Gastrocnemius medialis (tissue), 4 donors: ENCODE data around the gene LRMDA. TPM values are rescaled to one million over a fixed set of nuclear protein-coding genes. Genes with fewer than 3 reads are reported as not detected.

Experiments used
- ATAC-seq, 2 donors: fragments of 150-250 bp; one replicate each; pipeline ENCODE4 v1.9.1; 2016
- DNase-seq, 2 donors: peaks; one replicate each; pipeline ENCODE4 v3.0.0-alpha.2; 2019
- H3K27ac ChIP-seq, 4 donors: fragments of 200-600 bp; sonication (generic); 1 replicate in 1 of 4; 2 replicates in 3 of 4; pipeline ENCODE4 v1.5.1; 2016 to 2018; ENCODE audit warnings: mild to moderate bottlenecking in 2 of 4, moderate library complexity in 1 of 4
- H3K27me3 ChIP-seq, 3 donors: fragments of 200-600 bp; sonication (generic) in 2 of 3; 1 replicate in 1 of 3; 2 replicates in 2 of 3; pipeline versions ENCODE4 v1.5.1 to v1.6.0; 2016 to 2019; ENCODE audit warnings: mild to moderate bottlenecking in 1 of 3, moderate library complexity in 1 of 3
- H3K36me3 ChIP-seq, 2 donors: fragments of 200-600 bp; sonication (generic) in 1 of 2; one replicate each; pipeline ENCODE4 v1.5.1; 2017 to 2018
- H3K4me1 ChIP-seq, 2 donors: fragments of 200-600 bp; sonication (generic) in 1 of 2; one replicate each; pipeline ENCODE4 v1.5.1; 2016 to 2017; ENCODE audit warnings: mild to moderate bottlenecking in 2 of 2
- H3K4me3 ChIP-seq, 4 donors: fragments of 200-600 bp; sonication (generic) in 3 of 4; 1 replicate in 1 of 4; 2 replicates in 3 of 4; pipeline ENCODE4 v1.5.1; 2016 to 2019; ENCODE audit warnings: mild to moderate bottlenecking in 2 of 4
- H3K9me3 ChIP-seq, 3 donors: fragments of 200-600 bp; sonication (generic) in 2 of 3; 1 replicate in 1 of 3; 2 replicates in 2 of 3; pipeline ENCODE4 v1.5.1; 2016 to 2019
- CTCF ChIP-seq, 5 experiments: fragments of 450-650 bp in 3 of 5; fragments of 200-600 bp in 2 of 5; sonication (generic) in 2 of 5; IDR thresholded peaks in 4 of 5; conservative IDR thresholded peaks in 1 of 5; 1 replicate in 4 of 5; 2 replicates in 1 of 5; pipeline ENCODE4 v1.5.1; 2016 to 2019; ENCODE audit warnings: antibody characterized with exemption in 5 of 5, mild to moderate bottlenecking in 3 of 5, moderate library complexity in 3 of 5
- POLR2A ChIP-seq, 2 donors: fragments of 450-650 bp; IDR thresholded peaks; one replicate each; pipeline ENCODE4 v1.6.1; 2017; ENCODE audit warnings: antibody characterized with exemption in 2 of 2, mild to moderate bottlenecking in 2 of 2, moderate library complexity in 2 of 2
- in situ Hi-C, 4 donors: fragments of 200-750 bp; cut with MboI; loops; one replicate each; pipeline versions ENCODE4 v1.15.0 to v1.8.0; 2017; ENCODE audit warnings: low sequenced_read_pairs in 4 of 4
- intact Hi-C: fragments of 100-400 bp; cut with DNase I; formaldehyde crosslinking; loops from one replicate; pipeline ENCODE4 v1.15.1; 2023; ENCODE audit warnings: low total_unique reads
- total RNA-seq, 4 donors: library from RNA; depleted of rRNA; stranded (reverse); fragments of >200 nt; gene quantifications; one replicate each; pipeline versions ENCODE4 v1.1.0 to v1.2.3, GENCODE V29; 2016

The LRMDA gene
- total RNA-seq, 4 donors from 2014 or later: 0.80 to 4.5 (median 1.4) TPM

DNA sequence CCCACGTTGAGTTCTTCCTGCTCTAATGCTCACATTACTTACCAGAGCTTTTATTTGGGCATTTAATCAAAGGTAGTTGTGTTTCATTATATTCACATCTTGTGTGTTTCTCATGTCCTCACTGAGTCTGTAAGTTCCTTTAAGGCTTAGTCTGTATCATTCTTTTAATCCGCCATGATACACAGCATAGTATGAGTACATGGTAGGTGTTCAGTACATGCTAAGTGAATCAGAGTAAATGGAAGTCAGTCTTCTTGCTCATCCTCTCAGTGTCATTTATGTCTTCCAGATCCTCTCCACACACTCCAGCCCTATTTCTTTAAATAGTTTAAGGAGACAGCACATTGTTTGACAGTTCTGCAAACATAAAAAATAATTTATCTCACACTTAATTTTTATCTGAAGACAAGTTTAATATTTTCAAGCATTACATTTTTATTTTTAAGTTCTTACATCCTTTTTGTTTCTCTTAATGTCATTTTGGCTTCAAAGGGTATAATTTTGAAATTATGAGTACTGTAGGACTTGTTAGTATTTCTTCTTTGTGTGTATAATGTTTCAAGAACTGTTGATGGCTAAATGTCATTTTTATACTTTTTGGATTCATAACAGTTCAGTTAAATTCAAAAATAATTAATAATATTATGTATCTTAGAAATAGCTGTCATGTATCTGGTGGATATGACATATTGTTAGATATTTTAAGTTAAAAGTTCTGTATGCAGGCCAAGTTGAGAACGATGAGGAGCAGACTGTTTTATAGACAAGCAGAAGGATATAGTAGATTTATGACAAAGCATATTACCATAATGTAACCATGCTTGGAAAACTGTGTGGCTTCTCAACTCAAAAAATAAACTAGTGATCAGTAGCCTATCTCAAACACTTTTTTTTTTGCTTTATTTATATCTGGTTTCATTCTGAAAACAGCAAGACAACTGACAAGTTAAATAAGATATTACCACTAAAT is 342.7 kb downstream of the LRMDA start:
- peaks cover 0 to 7% of the 10 kb centered on the region in 2 donors for H3K4me1 ChIP-seq
- H3K27ac ChIP-seq: peak overlapping the region in 1 of 4 donors; percentile 1
- TF ChIP-seq POLR2A (IDR thresholded peaks at IDR 0.05): no peak
- TF ChIP-seq CTCF (IDR thresholded peaks at IDR 0.05 in 4 of 5, conservative IDR thresholded peaks at IDR 0.05 in 1 of 5): no peak
- no peaks in the 10 kb centered on the region for H3K36me3 ChIP-seq
- no peak overlapping the region for H3K4me3 ChIP-seq
- in situ Hi-C loops: no loop called here
- intact Hi-C loops: no loop called here
- ATAC-seq: no peak
- no peak for DNase-seq
- no peaks in the 10 kb centered on the region for H3K9me3 ChIP-seq
- H3K27me3 ChIP-seq: no peaks in the 10 kb centered on the region

DNA sequence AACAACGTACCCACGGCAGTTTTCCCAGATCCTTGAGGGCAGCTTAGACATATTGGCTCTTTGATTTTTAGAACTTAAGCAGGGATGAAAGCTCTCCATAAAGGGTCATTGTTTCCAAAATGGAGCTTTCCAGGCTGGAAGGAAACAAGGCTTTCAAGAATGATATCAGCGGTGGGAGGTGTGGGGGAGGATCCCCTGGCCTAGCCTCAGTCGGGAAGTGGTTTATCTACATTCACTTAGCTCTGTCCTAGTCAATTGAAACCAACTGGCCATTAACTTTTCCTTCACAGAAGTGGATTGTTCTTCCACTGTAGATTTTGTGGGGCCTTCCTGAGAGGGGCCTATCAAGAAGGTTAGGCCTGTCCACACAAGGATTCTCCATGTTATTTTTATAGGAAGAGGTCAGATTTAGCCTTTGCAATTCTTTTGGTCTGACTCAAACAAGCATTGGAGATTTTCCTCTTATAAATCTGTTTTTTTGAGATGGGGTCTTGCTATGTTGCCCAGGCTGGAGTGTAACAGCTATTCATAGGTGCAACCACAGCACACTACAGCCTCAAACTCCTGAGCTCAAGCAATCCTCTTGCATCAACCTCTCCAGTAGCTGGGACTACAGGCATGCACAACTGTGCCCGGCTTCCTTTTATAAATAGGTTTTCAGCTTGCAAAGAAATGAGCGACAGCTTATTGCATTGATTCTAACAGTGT is 343.5 kb downstream of the LRMDA start:
- ATAC-seq (no peak), DNase-seq (no peak)
- H3K4me3 ChIP-seq: no peak overlapping the region
- H3K9me3 ChIP-seq: no peaks in the 10 kb centered on the region
- no peaks in the 10 kb centered on the region for H3K27me3 ChIP-seq
- H3K36me3 ChIP-seq: no peaks in the 10 kb centered on the region
- in situ Hi-C loops (no loop called here), intact Hi-C loops (no loop called here)
- no peak for TF ChIP-seq CTCF (IDR thresholded peaks at IDR 0.05 in 4 of 5, conservative IDR thresholded peaks at IDR 0.05 in 1 of 5)
- TF ChIP-seq POLR2A (IDR thresholded peaks at IDR 0.05): no peak
- no peak overlapping the region for H3K27ac ChIP-seq
- peaks cover 0 to 7% of the 10 kb centered on the region in 2 donors for H3K4me1 ChIP-seq

- Histone ChIP-seq H3K9me3 (no peaks in the 10 kb centered on the region), H3K4me1 (no peaks in the 10 kb centered on the region)
- TF ChIP-seq POLR2A (IDR thresholded peaks at IDR 0.05): no peak
- no peak for TF ChIP-seq CTCF (IDR thresholded peaks at IDR 0.05 in 4 of 5, conservative IDR thresholded peaks at IDR 0.05 in 1 of 5)
These were observed 345.5 kb downstream of the LRMDA start for GRCh38 chr10:75776738-75777504.

GRCh38 chr10:75778665-75779064 is 347.2 kb downstream of the LRMDA start:
- Histone ChIP-seq H3K9me3 (no peaks in the 10 kb centered on the region), H3K27ac (no peak overlapping the region), H3K27me3 (no peaks in the 10 kb centered on the region), H3K4me3 (no peak overlapping the region), H3K36me3 (no peaks in the 10 kb centered on the region), H3K4me1 (no peaks in the 10 kb centered on the region)
- TF ChIP-seq POLR2A (IDR thresholded peaks at IDR 0.05): no peak
- no peak for TF ChIP-seq CTCF (IDR thresholded peaks at IDR 0.05 in 4 of 5, conservative IDR thresholded peaks at IDR 0.05 in 1 of 5)
- DNase-seq (no peak), ATAC-seq (no peak)
- in situ Hi-C loops (no loop called here), intact Hi-C loops (no loop called here)

More at GRCh38 chr10:75776738-75777504, 345.5 kb downstream of the LRMDA start:
- intact Hi-C loops: no loop called here
- Histone ChIP-seq H3K36me3 (no peaks in the 10 kb centered on the region), H3K4me3 (no peak overlapping the region), H3K27me3 (no peaks in the 10 kb centered on the region), H3K27ac (no peak overlapping the region)
- ATAC-seq (no peak), DNase-seq (no peak)
- in situ Hi-C loops: no loop called here
